ENCODE results near the gene RAI14.

DNA sequence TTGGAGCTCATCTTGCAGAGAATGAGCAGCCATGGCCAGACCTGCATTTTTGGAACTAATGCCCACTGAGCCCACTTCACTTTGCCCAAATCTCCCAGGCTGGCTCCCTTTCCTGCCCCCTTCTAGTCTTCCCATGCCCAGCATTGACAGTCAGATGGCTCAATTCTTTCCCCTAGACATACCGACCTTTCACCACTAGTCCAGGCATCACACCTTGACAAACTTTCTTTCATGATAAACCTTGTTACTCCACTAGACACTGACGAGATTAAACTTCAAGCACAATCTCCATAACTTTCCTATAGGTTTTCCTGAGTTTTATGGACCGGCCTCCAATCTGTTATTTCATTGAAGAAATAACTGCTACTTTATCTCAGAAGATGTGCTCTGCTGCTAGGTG is 47.8 kb upstream of the RAI14 start:
- TF ChIP-seq, protein P1, sequence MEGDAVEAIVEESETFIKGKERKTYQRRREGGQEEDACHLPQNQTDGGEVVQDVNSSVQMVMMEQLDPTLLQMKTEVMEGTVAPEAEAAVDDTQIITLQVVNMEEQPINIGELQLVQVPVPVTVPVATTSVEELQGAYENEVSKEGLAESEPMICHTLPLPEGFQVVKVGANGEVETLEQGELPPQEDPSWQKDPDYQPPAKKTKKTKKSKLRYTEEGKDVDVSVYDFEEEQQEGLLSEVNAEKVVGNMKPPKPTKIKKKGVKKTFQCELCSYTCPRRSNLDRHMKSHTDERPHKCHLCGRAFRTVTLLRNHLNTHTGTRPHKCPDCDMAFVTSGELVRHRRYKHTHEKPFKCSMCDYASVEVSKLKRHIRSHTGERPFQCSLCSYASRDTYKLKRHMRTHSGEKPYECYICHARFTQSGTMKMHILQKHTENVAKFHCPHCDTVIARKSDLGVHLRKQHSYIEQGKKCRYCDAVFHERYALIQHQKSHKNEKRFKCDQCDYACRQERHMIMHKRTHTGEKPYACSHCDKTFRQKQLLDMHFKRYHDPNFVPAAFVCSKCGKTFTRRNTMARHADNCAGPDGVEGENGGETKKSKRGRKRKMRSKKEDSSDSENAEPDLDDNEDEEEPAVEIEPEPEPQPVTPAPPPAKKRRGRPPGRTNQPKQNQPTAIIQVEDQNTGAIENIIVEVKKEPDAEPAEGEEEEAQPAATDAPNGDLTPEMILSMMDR (conservative IDR thresholded peaks at IDR 0.05): no peak
- TF ChIP-seq EZH2 (IDR thresholded peaks at IDR 0.05; ENCODE audit: low read depth): no peak
